NCI-H345 (cell line): Measurements from ENCODE around the gene MAPK8.
"Not testable (repeated sequence)": the region's sequence is repeated elsewhere in the genome, so short reads cannot be mapped to it uniquely, and the experiment has no call there.

Source experiments
- DNase-seq: peaks from one replicate; lab custom pipeline; 2025; lab: John Stamatoyannopoulos, UW

MAPK8 gene

DNA sequence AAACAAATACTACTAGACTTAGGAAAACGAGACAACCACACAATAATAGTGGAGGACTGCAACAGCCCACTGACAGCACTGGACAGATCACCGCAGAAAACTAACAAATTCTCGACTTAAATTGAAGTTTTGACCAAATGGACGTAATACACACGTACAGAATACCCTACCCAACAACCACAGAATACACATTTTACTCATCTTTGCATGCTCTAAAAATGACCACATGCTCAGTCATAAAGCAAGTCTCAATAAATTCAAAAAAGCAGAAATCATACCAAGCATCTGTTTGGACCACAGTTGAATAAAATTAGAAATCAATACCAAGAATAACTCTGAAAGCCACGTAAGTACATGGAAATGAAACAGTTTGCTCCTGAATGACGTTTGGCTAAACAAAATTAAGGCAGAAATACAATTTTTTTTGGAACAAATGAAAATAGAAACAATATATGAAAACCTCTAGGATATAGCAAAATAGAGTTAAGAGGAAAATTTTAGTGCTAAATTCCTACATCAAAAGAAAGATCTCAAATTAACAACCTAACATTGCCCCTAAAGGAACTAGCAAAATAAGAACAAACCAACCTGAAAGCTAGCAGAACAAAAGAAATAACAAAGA lies 30.6 kb downstream of the MAPK8 start:
- DNase-seq = no peak

DNA sequence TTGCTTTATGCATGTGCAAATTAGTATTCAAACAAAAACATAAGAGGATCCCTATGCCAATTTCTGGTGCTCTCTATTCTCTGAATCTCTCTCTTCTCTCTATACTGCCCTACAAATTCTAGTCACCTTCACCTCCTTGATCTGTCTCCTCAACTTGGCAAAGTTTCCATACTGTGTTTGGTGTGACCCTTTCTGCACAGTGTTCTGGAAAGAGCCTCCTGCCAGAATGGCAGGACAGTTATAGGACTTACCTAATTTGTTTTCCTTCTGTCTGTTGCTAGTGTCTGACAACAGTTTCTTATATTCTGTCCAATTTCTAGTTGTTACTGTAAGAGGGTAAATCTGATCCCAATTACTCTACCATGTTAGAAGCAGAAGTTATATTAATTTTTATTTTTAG lies 34.3 kb downstream of the MAPK8 start:
- DNase-seq = no peak

DNA sequence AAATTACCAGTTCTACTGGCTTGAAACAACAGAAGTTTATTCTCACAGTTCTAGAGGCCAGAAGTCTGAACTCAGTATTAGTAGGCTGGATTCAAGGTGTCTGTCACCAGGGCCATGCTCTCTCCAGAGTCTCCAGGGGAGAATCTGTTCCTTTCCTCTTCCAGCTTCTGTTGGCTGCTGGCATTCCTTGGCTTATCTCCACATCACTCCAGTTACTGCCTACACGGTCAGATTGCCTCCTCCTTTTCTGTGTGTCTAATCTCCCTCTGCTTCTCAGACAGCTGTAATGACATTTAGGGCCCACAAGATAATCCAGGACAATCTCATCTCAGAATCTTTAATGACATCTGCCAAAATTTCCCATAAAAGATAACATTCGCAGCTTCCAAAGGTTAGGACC lies 36.6 kb downstream of the MAPK8 start:
- no peak for DNase-seq

DNA sequence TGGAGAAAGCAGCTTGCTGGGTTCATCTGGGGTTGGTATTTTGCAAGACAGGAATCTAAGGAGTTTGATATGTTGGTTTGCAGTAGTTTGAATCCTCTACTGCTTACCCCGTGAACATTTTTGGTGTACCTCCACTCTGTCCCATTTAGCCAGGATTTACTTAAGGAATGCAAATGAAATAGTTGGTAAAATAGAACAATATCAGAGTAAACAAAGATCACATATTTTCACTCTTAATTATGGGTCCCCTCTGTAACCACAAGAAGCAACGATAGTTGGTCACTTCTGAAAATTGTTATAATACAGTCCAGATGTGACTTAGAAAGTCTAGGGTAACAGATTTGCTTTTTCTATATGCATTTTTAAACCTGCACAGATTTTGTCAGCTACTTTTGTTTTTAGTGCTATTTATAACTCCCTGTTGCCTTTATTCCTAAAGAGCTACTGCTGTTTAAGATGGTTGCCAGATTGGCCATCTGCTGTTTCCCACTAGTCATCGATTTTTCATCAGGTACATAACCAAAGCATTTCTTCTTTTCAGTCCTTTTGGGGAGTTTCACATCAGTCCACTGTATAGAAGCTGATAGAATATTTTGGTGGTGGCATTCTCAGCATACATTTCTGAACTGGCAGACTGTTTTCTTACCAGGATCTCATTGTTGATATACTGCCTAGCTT lies 37.6 kb downstream of the MAPK8 start:
- DNase-seq = no peak

DNA sequence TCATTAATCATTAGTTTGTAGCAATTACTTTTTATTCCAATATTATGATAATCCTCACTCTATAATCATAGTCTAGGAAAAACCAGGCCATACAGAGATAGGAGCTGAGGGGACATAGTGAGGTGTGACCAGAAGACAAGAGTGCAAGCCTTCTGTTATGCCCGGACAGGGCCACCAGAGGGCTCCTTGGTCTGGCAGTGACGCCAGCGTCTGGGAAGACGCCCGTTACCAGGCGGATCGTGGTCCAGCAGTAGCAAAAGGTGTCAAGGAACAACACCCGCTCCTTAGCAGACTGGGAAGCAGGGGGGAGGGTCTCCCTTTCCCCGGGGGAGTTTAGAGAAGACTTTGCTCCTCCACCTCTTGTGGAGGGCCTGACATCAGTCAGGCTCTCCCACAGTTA lies 39.8 kb downstream of the MAPK8 start:
- not testable (repeated sequence) for DNase-seq

DNA sequence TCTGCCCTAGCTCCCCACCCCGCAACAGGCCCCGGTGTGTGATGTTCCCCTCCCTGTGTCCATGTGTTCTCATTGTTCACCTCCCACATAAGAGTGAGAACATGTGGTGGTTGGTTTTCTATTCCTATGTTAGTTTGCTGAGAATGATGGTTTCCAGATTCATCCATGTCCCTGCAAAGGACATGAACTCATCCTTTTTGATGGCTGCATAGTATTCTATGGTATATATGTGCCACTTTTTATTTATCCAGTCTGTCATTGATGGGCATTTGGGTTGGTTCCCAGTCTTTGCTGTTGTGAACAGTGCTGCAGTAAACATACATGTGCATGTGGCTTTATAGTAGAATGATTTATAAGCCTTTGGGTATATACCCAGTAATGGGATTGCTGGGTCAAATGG lies 41.1 kb downstream of the MAPK8 start:
- DNase-seq = not testable (repeated sequence)

DNA sequence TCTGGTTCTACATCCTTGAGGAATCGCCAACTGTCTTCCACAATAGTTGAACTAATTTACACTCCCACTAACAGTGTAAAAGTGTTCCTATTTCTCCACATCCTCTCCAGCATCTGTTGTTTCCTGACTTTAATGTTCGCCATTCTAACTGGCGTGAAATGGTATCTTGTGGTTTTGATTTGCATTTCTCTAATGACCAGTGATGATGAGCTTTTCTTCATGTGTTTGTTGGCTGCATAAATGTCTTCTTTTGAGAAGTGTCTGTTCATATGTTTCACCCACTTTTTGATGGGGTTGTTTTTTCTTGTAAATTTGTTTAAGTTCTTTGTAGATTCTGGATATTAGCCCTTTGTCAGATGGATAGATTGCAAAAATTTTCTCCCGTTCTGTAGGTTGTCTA lies 41.5 kb downstream of the MAPK8 start:
- DNase-seq = not testable (repeated sequence)

- no peak for DNase-seq
These were observed 46.8 kb downstream of the MAPK8 start for GRCh38 chr10:48353246-48353645.

GRCh38 chr10:48357631-48358030 lies 51.2 kb downstream of the MAPK8 start:
- DNase-seq = no peak

DNA sequence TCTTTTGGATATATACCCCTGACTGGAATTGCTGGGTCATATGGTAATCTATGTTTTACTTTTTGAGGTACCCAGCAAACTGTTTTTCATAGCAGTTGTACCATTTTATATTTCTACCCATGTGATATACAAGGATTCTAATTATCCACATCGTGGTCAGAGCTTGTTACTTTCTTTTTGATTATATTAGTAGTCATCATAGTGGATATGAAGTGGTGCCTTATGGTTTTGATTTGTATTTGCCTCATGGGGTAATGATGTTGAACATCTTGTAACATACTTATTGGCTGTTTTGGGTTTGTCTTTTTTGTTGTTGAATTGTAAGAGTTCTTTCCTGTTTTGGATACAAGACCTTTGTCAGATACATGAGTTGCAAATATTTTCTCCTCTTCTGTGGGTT lies 51.7 kb downstream of the MAPK8 start:
- DNase-seq = no peak

DNA sequence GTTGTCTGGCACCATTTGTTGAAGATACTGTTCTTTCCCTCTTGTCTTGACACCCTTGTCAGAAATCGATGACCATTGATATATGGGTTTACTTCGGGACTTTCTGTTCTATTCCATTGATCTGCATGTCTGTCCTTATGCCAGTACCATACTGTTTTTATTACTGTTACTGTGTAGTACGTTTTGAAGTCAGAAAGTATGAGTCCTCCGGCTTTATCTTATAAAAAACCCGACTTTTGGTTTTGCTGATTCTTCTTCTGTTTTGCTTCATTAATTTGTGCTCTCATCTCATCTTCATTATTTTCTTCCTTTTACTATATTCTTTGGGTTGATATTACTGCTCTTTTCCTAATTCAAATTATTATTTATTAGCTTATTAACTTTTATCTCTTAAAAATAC lies 52.4 kb downstream of the MAPK8 start:
- DNase-seq = no peak

DNA sequence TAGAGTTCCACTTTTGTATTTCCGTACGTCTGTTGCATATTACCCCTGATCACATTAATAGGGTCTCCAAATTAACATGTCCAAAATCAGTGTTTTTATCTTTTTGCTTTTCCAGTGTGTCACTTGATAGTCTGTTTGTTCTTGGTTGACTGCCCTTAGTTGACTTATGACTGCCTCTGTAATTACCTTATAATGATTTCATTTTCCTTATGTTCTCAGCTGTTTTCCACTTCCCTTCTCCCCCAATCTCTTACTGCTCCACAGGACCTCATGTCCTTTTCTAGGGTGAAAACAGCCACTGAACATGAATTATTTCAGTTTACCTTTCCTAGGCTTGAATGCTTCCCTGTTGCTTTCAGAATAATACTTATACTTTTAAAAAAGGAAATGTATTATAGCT lies 54.7 kb downstream of the MAPK8 start:
- no peak for DNase-seq

DNA sequence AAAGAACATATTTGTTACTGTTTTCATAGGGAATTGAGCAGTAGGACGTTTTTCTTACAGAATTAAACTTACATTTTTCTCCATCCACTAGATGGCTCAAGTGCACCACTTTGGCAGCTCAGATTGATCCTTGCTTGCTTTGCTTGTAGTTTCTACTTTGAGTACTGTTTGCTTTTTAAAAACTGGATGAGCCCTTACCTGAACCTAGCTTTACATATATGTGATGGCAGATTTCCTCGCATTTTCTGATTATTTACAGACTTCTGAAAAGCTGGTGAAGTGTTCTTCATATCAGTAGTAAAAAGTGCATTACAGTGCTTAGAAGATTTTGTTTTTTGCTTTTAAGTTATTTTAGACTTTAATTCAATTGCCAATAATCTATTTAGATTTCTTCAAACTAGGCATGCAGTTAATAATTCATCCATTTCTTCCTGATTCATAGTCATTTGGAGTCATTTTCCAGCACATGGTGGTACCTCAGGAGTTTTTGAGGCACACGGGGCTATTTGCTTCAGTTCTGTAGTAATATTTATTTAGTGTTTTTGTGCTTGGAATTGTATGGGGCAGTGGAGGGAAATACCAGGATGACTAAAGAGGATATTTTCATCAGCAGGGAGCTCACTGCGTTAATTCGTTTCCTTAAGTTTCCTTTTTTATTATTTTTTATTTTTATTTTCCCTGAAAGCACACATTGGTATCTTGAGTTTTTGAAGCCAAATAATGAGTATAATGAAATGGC lies 57.3 kb downstream of the MAPK8 start:
- peak; percentile 39 for DNase-seq

DNA sequence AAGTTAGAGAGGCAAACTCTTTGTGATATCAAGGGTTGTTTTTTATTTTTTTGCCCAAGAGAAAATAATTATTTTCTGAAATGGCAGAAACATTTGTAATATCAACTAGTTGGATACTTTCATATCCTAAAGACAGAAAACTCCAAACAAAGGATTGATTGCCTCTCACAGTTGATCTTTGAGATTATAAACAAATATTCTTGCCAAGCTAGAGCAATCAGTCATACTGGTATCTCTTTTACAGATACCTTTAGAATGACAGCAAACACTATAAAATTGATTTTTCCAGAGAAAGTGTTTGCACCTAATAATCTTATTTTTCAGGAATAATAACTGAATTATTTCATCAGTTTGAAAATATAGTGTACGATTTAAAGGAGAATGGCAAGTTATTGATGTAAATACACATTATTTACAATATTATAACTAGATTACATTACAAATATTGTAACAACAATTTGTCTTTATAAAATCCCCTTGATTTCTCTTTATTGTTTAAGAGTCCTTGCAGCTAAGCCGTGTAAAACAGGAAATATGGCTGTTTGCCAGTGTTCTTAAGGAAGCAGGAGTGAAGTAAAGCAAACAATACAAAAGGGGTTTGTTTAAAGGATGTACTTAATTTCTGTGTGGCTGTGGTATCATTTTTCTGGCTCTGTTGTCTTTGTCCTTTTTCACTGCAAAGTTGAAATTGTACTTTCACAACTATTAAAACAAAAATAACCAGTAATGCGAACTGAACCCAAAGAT lies 58.4 kb downstream of the MAPK8 start:
- DNase-seq = peak; percentile 14

- DNase-seq = no peak
These were observed 59.2 kb downstream of the MAPK8 start for GRCh38 chr10:48365668-48366067.

DNA sequence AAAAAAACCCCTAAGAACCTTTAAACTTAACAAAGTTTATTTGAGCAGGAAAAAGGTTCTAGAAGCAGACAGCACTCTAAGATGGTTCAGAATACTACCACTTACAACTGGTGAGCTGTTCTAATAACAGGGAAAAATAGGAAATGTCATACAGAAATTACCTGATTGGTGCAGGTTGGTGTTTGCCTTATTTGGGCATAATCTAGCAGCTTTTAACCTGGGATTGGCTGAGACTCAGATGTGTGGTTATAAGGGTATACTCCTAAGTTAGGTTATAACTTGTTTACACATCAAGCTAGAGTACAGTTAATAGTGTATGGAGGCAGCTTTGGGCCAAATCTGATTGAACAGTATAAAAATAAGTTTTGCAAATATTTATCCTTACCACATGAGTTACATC lies 59.8 kb downstream of the MAPK8 start:
- DNase-seq = no peak

DNA sequence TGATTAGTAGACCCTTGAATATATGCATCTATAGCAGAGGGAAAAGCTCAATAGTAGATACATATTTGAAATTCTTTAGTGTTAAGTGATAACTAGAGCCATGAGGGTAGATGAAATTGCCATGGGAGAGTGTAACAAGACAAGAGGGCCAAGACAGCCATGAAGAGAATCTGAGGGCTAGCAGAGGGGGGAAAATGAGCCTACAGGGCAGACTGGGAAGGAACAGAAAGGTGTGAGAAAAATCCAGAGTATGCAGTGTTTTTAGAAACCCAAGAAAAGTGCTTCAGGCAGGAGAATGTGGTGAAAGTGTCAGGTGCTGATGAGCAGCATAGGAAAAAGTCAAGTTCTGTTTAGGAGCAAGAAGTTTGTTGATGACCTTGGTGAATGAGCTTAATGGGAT lies 63.0 kb downstream of the MAPK8 start:
- no peak for DNase-seq

DNA sequence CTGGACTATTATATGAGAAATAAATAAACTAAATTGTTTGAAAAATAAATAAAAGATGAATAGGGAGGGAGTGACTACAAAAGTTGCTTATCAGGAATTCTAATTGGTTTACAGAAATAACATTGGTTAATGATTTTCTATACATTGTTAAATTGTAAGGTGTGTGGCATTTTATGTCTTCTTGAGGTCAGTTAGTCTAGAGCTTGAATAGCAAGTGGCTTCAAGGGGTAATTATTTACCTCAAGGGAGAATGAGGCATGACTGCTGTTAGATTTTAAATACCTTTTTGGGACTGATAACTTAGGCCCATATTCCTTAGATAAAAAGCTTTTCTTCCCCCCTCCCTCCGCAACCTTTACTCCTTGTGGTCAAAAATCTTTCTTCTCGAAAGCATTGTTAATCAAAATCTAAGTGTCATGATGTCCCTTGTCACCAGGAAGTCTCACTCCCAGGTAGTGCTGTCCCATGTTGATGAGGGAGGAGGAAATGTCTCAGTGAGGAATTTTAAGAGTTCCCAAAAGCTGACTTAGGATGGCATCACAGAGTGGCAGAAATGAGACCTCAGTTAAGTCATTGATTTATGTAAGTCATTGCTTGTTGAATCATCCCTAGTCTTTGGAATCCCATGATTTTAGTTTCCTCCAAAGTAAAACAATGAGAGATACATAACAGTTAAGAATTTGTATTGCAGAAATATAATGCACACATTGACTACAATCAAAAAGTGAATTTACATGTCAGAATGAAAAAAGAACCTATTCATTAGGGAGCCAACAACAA lies 71.5 kb downstream of the MAPK8 start:
- no peak for DNase-seq

- no peak for DNase-seq
These were observed 72.2 kb downstream of the MAPK8 start for GRCh38 chr10:48378675-48379074.

DNA sequence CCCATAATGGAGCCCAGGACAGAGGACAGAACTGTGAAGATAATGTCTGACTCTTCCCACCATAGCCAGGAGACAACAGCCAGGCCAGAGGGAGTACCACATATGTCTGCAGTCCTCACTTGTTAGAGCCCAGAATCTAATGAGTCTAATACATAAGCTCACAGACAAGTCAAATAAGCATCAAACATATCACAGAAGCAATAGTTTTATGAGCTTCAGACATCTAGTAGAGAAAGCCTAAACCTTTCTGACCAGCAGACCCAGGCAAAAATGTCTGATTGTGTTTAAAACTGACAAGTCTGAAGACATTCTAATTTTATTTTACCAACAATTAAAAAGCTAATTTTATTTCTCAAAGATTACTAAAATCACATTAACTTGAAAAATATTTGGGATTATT lies 75.5 kb downstream of the MAPK8 start:
- DNase-seq = no peak

DNA sequence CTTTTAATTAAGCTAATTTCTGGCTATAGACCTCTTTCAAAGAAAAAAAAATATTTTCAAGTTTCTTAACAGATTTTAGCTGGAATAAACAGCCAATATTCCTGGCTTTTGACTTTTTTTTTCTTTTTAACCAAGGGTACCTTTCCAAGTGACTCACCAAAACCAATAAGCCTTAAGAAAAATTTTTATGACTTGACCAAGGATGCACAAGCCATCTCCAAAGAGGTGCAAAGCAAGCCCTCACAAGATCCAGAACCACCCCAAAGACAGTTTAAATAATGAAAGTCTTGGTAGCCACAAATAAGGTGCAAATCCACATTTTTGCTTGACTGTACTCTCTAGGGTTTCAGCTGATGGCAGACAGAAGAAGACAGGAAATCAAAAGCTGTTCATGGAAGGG lies 76.5 kb downstream of the MAPK8 start:
- DNase-seq = no peak

GRCh38 chr10:48383393-48383792 lies 76.9 kb downstream of the MAPK8 start:
- no peak for DNase-seq
